Neural cell (in vitro differentiated cells): Measurements from ENCODE around the gene SLC1A1. TPM values are rescaled to one million over a fixed set of nuclear protein-coding genes. Genes with fewer than 3 reads are reported as not detected.

Experiments
- H2AFZ ChIP-seq: fragments of 200-600, 300-800 bp; sonication (generic), shearing (Covaris generic); 2 replicates; pipeline ENCODE4 v1.6.0; 2014; ENCODE audit warnings: low read depth, mild to moderate bottlenecking, antibody characterized with exemption, low read length, moderate library complexity
- H3F3A ChIP-seq: fragments of 200-600 bp; shearing (Covaris generic); 2 replicates; pipeline ENCODE4 v1.6.1; 2016; ENCODE audit warnings: mild to moderate bottlenecking, moderate library complexity, mixed read lengths, antibody characterized with exemption, low read length; ENCODE audit not compliant: insufficient read depth, poor library complexity, severe bottlenecking
- H3K27ac ChIP-seq: fragments of 200-600, 300-800 bp; sonication (generic), shearing (Covaris generic); 2 replicates; pipeline ENCODE4 v1.5.1; 2014; ENCODE audit warnings: mild to moderate bottlenecking, low read length, moderate library complexity
- H3K27me3 ChIP-seq: fragments of 300-800, 200-600 bp; sonication (generic), shearing (Covaris generic); 2 replicates; pipeline ENCODE4 v1.6.0; 2014; ENCODE audit warnings: mild to moderate bottlenecking, low read depth, low read length, moderate library complexity; ENCODE audit not compliant: insufficient read depth
- H3K36me3 ChIP-seq: fragments of 300-800, 200-600 bp; sonication (generic), shearing (Covaris generic); 2 replicates; pipeline ENCODE4 v1.5.1; 2014; ENCODE audit warnings: mild to moderate bottlenecking, antibody characterized with exemption, low read length, moderate library complexity; ENCODE audit not compliant: insufficient read depth
- H3K4me2 ChIP-seq: fragments of 300-800, 200-600 bp; sonication (generic), shearing (Covaris generic); 2 replicates; pipeline ENCODE4 v1.6.0; 2014; ENCODE audit warnings: mild to moderate bottlenecking, low read length
- H3K4me3 ChIP-seq: fragments of 300-800, 200-600 bp; sonication (generic), shearing (Covaris generic); 2 replicates; pipeline ENCODE4 v1.5.1; 2014; ENCODE audit warnings: mild to moderate bottlenecking, low read length, moderate library complexity
- H3K79me2 ChIP-seq: fragments of 200-600 bp; shearing (Covaris generic); replicated peaks from 2 replicates; pipeline ENCODE4 v1.6.0; 2014; ENCODE audit warnings: mild to moderate bottlenecking, low read length, moderate library complexity; ENCODE audit not compliant: insufficient read depth
- H3K9ac ChIP-seq: fragments of 300-800, 200-600 bp; sonication (generic), shearing (Covaris generic); 2 replicates; pipeline ENCODE4 v1.6.1; 2016; ENCODE audit warnings: mild to moderate bottlenecking, low read length, mixed read lengths
- H3K9me2 ChIP-seq: fragments of 200-600 bp; shearing (Covaris generic); 2 replicates; pipeline ENCODE4 v1.6.1; 2016; ENCODE audit warnings: mild to moderate bottlenecking, low read length, mixed read lengths; ENCODE audit not compliant: insufficient read depth
- H3K9me3 ChIP-seq: fragments of 200-600, 300-800 bp; sonication (generic), shearing (Covaris generic); 2 replicates; pipeline ENCODE4 v1.6.1; 2016; ENCODE audit warnings: mild to moderate bottlenecking, mixed run types, low read length, moderate library complexity, mixed read lengths
- H4K20me1 ChIP-seq: fragments of 200-600 bp; shearing (Covaris generic); 2 replicates; pipeline ENCODE4 v1.6.1; 2016; ENCODE audit warnings: mild to moderate bottlenecking, mixed run types; ENCODE audit not compliant: insufficient read depth
- EP300 ChIP-seq: fragments of 450-650 bp; conservative IDR thresholded peaks from 2 replicates; pipeline ENCODE4 v1.6.1; 2014; ENCODE audit warnings: antibody characterized with exemption, mild to moderate bottlenecking, moderate library complexity; ENCODE audit not compliant: poor library complexity, severe bottlenecking
- EZH2 ChIP-seq: fragments of 200-600, 300-800 bp; shearing (Covaris generic), sonication (generic); IDR thresholded peaks from 2 replicates; pipeline ENCODE4 v1.6.1; 2014; ENCODE audit warnings: antibody characterized with exemption, low read length, borderline replicate concordance, mild to moderate bottlenecking; ENCODE audit not compliant: insufficient read depth, poor library complexity, severe bottlenecking
- MXI1 ChIP-seq: fragments of 450-650 bp; conservative IDR thresholded peaks from 2 replicates; pipeline ENCODE4 v1.6.1; 2014; ENCODE audit warnings: antibody characterized with exemption, mild to moderate bottlenecking; ENCODE audit not compliant: poor library complexity, severe bottlenecking
- POLR2AphosphoS5 ChIP-seq: IDR thresholded peaks from 2 replicates; pipeline ENCODE4 v1.6.1; 2012
- RAD21 ChIP-seq: fragments of 450-650 bp; conservative IDR thresholded peaks from 2 replicates; pipeline ENCODE4 v1.6.1; 2014; ENCODE audit warnings: antibody characterized with exemption, mild to moderate bottlenecking, moderate library complexity
- SMC3 ChIP-seq: fragments of 450-650 bp; conservative IDR thresholded peaks from 2 replicates; pipeline ENCODE4 v1.6.1; 2014; ENCODE audit warnings: antibody characterized with exemption, mild to moderate bottlenecking, moderate library complexity; ENCODE audit not compliant: poor library complexity
- TAF1 ChIP-seq: IDR thresholded peaks from 2 replicates; pipeline ENCODE4 v1.6.1; 2012; ENCODE audit warnings: low read depth
- polyA plus RNA-seq: library from polyadenylated mRNA; depleted of rRNA; stranded (reverse); fragments of >200 nt; gene quantifications from 2 replicates; pipeline ENCODE4 v1.2.3, GENCODE V29; 2014
- TF ChIP-seq, protein P1 (sequence below): fragments of 450-650 bp; IDR thresholded peaks from 2 replicates; pipeline ENCODE4 v1.5.1; 2014; ENCODE audit warnings: antibody characterized with exemption, mild to moderate bottlenecking, moderate library complexity; ENCODE audit not compliant: poor library complexity, severe bottlenecking
- TF ChIP-seq, protein P2 (sequence below): IDR thresholded peaks from 2 replicates; pipeline ENCODE4 v1.6.1; 2012; ENCODE audit warnings: borderline replicate concordance

The SLC1A1 gene
- polyA plus RNA-seq, 1 donor from 2014 or later = 30.8 TPM

DNA sequence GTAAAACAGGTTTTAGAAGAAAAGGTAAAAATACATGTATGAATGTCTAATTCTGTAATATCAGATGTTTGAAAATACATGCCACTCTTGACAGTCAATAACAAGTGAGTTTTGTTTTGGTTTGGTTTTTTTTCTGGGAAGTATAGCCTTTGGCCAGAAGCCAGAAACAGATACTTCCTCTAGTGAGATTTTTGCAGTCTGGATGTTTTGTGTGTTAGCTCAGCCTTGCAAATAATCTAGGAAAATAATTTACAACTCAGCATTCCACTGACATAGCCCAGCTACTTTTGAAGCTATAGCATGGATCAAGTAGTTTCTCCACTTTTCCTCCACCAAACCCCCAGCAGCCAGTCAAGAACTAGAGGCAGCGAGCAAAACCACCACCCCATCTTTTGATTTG, 56.7 kb downstream of the SLC1A1 start:
- Histone ChIP-seq H3K9ac (no peak overlapping the region), H3K4me2 (no peak overlapping the region), H3K36me3 (no peaks in the 10 kb centered on the region), H3F3A (no peaks in the 10 kb centered on the region), H3K27me3 (no peaks in the 10 kb centered on the region), H2AFZ (no peak overlapping the region), H3K4me3 (no peak overlapping the region), H4K20me1 (no peaks in the 10 kb centered on the region), H3K9me2 (no peaks in the 10 kb centered on the region), H3K79me2 (no peaks in the 10 kb centered on the region), H3K9me3 (no peaks in the 10 kb centered on the region), H3K27ac (no peak overlapping the region)
- no peak for TF ChIP-seq RAD21
- no peak for TF ChIP-seq MXI1
- TF ChIP-seq SMC3 = no peak
- TF ChIP-seq EP300 = no peak
- no peak for TF ChIP-seq TAF1
- TF ChIP-seq, protein P1, sequence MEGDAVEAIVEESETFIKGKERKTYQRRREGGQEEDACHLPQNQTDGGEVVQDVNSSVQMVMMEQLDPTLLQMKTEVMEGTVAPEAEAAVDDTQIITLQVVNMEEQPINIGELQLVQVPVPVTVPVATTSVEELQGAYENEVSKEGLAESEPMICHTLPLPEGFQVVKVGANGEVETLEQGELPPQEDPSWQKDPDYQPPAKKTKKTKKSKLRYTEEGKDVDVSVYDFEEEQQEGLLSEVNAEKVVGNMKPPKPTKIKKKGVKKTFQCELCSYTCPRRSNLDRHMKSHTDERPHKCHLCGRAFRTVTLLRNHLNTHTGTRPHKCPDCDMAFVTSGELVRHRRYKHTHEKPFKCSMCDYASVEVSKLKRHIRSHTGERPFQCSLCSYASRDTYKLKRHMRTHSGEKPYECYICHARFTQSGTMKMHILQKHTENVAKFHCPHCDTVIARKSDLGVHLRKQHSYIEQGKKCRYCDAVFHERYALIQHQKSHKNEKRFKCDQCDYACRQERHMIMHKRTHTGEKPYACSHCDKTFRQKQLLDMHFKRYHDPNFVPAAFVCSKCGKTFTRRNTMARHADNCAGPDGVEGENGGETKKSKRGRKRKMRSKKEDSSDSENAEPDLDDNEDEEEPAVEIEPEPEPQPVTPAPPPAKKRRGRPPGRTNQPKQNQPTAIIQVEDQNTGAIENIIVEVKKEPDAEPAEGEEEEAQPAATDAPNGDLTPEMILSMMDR = no peak
- TF ChIP-seq, protein P2, sequence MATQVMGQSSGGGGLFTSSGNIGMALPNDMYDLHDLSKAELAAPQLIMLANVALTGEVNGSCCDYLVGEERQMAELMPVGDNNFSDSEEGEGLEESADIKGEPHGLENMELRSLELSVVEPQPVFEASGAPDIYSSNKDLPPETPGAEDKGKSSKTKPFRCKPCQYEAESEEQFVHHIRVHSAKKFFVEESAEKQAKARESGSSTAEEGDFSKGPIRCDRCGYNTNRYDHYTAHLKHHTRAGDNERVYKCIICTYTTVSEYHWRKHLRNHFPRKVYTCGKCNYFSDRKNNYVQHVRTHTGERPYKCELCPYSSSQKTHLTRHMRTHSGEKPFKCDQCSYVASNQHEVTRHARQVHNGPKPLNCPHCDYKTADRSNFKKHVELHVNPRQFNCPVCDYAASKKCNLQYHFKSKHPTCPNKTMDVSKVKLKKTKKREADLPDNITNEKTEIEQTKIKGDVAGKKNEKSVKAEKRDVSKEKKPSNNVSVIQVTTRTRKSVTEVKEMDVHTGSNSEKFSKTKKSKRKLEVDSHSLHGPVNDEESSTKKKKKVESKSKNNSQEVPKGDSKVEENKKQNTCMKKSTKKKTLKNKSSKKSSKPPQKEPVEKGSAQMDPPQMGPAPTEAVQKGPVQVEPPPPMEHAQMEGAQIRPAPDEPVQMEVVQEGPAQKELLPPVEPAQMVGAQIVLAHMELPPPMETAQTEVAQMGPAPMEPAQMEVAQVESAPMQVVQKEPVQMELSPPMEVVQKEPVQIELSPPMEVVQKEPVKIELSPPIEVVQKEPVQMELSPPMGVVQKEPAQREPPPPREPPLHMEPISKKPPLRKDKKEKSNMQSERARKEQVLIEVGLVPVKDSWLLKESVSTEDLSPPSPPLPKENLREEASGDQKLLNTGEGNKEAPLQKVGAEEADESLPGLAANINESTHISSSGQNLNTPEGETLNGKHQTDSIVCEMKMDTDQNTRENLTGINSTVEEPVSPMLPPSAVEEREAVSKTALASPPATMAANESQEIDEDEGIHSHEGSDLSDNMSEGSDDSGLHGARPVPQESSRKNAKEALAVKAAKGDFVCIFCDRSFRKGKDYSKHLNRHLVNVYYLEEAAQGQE = no peak
- no peak for TF ChIP-seq POLR2AphosphoS5
- TF ChIP-seq EZH2 = no peak

DNA sequence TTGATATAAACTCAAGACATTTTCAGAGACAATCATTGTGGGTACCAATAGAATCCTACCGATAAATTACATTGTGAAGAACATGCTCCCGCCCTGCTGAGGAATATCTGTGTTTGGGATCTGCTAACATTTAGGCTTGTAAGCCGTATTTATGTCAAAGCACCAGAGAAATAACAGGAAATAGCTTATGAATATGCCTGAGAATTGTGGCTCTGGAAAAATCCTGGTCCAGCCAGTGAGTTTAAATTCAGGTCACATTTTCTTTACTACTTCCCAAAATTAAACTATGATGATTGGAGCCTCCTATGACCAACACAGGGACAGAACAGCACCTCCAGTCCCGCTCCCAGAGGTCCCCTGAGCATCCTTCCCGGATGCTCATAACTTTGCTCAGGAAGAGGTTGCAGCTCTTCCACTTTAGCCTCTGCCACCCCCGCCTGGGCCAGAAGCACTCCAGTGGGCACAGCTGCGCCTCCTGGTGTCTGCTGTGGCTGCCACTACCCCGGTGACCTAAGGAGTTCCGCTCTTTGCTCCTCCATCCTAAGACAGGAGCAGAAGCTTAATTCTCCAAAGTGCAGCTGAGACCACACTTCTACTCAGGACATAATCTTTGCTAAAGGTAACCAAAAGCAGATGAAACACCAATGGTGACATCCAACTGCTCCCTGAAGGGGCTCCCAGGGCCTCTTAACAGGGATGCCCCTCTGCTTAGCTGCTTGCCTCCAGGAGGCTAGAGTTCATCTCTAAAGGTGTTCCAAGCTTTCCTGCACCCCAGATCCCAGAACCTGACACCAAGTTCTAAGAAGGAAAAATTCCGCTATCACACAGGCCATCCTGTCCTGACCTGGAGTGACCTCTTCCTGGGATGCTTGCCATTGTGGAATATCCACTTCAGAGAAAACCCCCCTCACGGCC, 58.8 kb downstream of the SLC1A1 start:
- no peak overlapping the region for H3K4me2 ChIP-seq
- no peak overlapping the region for H3K27ac ChIP-seq
- H3K36me3 ChIP-seq = no peaks in the 10 kb centered on the region

More for the DNA sequence above, 58.8 kb downstream of the SLC1A1 start:
- Histone ChIP-seq H2AFZ (no peak overlapping the region), H3K27me3 (no peaks in the 10 kb centered on the region), H3K9ac (no peak overlapping the region), H3K79me2 (no peaks in the 10 kb centered on the region), H3F3A (no peaks in the 10 kb centered on the region), H3K9me2 (no peaks in the 10 kb centered on the region), H3K9me3 (no peaks in the 10 kb centered on the region), H4K20me1 (no peaks in the 10 kb centered on the region), H3K4me3 (no peak overlapping the region)
- TF ChIP-seq RAD21 = no peak
